ENCODE measurements around the gene CD38.

CD38 gene

DNA sequence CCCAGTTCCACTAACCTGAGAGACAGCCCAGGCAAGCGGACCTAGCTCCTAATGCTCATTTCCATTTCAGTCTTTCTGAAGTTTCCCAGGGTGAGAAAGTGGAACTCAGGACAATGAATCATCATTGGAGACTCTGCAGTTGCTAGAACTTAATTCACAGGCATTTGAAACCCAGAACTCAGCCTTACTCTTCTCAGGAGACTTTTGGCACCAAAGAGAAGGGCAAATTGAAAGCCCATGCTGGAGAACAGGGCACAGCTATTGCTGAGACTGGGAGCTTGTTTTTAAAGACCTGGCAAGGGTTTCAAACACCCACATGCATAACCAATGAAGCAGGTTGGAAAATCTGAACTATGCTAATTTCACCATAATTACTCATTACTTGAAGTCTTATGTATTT is 39.3 kb upstream of the CD38 start:
- ChIA-PET CTCF (interaction anchor here (1.0 to 3.5 kb wide), 5 partner anchors 12 to 262 kb away, joined by 3 to 17 read pairs (median 6); no protein-coding TSS in a partner anchor), POLR2A (no interaction called here)
- TF ChIP-seq, protein P1, sequence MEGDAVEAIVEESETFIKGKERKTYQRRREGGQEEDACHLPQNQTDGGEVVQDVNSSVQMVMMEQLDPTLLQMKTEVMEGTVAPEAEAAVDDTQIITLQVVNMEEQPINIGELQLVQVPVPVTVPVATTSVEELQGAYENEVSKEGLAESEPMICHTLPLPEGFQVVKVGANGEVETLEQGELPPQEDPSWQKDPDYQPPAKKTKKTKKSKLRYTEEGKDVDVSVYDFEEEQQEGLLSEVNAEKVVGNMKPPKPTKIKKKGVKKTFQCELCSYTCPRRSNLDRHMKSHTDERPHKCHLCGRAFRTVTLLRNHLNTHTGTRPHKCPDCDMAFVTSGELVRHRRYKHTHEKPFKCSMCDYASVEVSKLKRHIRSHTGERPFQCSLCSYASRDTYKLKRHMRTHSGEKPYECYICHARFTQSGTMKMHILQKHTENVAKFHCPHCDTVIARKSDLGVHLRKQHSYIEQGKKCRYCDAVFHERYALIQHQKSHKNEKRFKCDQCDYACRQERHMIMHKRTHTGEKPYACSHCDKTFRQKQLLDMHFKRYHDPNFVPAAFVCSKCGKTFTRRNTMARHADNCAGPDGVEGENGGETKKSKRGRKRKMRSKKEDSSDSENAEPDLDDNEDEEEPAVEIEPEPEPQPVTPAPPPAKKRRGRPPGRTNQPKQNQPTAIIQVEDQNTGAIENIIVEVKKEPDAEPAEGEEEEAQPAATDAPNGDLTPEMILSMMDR (IDR thresholded peaks at IDR 0.05; ENCODE audit: control extremely low read depth, extremely low read depth, low read depth, missing control alignments), result no peak
- no peak for DNase-seq (ENCODE audit: extremely low spot score)

DNA sequence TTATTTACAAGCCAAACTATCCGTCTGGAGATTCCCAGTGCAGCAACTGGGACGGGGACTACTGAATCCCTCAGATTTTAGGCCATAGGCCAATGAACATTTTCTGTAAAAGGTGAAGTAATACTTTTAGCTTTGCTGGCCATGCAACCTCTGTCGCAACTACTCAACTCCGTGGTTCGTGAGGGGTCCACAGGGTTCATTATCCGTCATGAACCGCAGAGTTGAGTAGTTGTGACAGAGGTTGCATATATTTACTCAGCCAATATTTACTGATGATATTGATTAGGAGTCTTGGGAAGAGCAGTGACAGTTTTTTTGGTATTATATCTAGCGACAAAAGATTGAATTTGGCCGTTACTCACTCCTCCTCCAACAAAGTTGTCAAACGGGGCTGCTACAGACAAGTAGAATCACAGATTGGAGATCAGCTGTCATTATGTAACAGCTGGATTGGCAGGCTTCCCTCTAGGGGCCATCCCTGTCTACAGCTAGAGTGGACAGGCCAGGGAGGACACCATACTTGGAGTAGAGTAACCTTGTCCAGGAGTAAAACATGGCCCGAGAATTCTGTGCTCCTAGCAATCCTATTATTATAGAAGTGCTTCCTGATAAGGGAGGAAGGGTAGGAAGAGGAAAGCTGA is 37.2 kb upstream of the CD38 start:
- ChIA-PET POLR2A (no interaction called here), CTCF (interaction anchor here (1.2 to 3.5 kb wide), 2 partner anchors 12 to 16 kb away, joined by 4 to 17 read pairs; no protein-coding TSS in a partner anchor)
- TF ChIP-seq, protein P1 (IDR thresholded peaks at IDR 0.05; ENCODE audit: control extremely low read depth, extremely low read depth, low read depth, missing control alignments), result no peak
- no peak for DNase-seq (ENCODE audit: extremely low spot score)

DNA sequence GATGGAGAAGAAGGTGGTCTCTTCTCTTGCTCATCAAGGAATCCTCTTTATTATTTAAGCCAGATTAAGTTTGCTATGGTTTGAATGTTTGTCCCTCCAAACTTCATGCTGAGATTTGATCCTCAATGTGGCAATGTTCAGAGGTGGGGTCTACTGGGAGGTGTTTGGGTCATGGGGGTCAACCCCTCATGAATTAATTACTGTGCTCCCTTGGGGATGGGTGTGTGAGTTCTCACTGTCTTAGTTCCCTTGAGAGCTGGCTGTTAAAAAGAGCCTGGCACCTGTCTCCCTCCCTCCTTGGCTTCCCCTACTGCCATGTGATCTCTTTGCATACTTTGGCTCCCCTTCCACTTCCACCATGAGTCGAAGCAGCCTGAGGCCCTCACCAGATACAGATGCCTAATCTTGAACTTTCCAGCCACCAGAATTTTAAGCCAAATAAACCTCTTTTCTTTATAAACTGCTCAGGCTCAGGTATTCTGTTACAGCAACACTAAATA is 36.0 kb upstream of the CD38 start:
- ChIA-PET POLR2A (no interaction called here), CTCF (interaction anchor here (1.0 to 1.2 kb wide), 2 partner anchors 10 to 13 kb away, joined by 4 read pairs; no protein-coding TSS in a partner anchor)
- TF ChIP-seq, protein P1 (IDR thresholded peaks at IDR 0.05; ENCODE audit: control extremely low read depth, extremely low read depth, low read depth, missing control alignments), result no peak

DNA sequence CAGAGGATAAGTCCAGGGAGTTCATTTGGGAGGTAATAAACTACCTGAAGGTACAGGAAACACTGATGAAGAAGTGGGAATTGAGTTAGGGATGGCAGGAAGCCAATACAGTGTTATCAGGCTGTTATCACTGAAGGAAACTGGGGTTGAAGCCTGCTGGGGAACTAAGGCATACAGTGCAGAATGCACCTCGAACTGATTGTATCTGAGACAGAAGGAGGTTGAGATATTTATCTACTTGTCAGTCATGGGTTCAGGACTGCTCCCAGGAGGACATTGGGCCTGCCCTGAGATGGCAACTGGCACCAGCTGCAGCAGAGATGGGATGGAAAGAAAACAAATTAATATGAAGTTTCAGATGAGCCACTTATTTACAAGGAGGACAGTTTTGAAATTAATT is 35.5 kb upstream of the CD38 start:
- ChIA-PET POLR2A (no interaction called here), CTCF (interaction anchor here (1.0 to 1.6 kb wide), 3 partner anchors 12 to 30 kb away, joined by 3 to 4 read pairs (median 4); no protein-coding TSS in a partner anchor)
- DNase-seq (ENCODE audit: extremely low spot score), result no peak
- TF ChIP-seq, protein P1 (IDR thresholded peaks at IDR 0.05; ENCODE audit: control extremely low read depth, extremely low read depth, low read depth, missing control alignments), result no peak

More for the DNA sequence above, 36.0 kb upstream of the CD38 start:
- no peak for DNase-seq (ENCODE audit: extremely low spot score)

DNA sequence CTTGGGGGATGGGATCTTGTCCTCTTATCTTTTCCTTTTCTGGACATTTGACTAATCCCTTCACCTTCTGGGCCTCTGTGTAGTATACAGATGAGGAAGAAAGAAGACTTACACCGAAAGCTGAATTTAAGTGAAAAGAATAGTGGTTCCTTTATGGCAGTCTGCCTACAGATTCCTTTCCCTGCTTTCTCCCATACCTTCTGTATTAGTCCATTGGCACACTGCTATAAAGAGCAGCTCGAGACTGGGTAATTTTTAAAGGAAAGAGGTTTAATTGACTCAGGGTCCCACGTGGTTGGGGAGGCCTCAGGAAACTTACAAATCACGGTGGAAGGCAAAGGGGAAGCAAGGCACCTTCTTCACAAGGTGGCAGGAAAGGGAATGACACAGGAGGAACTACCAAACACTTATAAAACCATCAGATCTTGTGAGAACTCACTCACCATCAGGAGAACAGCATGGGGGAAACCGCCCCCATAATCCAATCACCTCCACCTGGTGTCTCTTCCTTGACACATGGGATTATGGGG is 34.0 kb upstream of the CD38 start:
- TF ChIP-seq, protein P1 (IDR thresholded peaks at IDR 0.05; ENCODE audit: control extremely low read depth, extremely low read depth, low read depth, missing control alignments), result no peak
- DNase-seq (ENCODE audit: extremely low spot score), result no peak
- ChIA-PET CTCF (interaction anchor here (1.6 kb wide), 2 partner anchors 13 to 32 kb away, joined by 4 read pairs; no protein-coding TSS in a partner anchor), POLR2A (no interaction called here)

DNA sequence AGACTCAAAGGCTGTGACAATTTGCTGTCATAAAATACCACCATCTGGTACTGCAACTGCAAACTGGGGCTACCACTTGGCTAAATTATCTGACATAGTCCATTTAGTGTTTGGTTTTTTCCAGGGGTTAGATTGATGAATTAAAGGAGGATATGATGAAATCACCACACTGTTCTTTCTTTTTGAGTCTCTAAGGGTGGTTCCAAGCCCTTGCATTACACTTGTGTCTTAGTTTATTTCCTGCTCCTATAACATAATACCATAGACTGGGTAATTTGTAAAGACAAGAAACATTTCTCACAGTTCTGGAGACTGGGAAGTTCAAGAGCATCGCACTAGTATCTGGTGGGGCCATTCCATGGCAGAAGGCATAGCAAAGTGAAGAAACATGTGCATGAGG is 32.0 kb upstream of the CD38 start:
- ChIA-PET CTCF (interaction anchor here (2.8 to 3.0 kb wide), 2 partner anchors 9 to 11 kb away, joined by 7 to 10 read pairs; no protein-coding TSS in a partner anchor), POLR2A (no interaction called here)
- DNase-seq (ENCODE audit: extremely low spot score), result no peak
- TF ChIP-seq, protein P1 (IDR thresholded peaks at IDR 0.05; ENCODE audit: control extremely low read depth, extremely low read depth, low read depth, missing control alignments), result no peak
